Head of caudate nucleus (tissue), 42 donors: ENCODE data around the gene GPR183.
A peak's percentile ranks its signal among the peaks of the same experiment; 100 is the strongest.

Source experiments
- DNase-seq, 42 donors: peaks; one replicate each; pipeline versions ENCODE4 v3.0.0 to v3.0.0-alpha.2; 2020 to 2021; ENCODE audit warnings: mixed read lengths in 7 of 42
- intact Hi-C: fragments of 100-400 bp; cut with DNase I; formaldehyde crosslinking; loops from one replicate; pipeline ENCODE4 v1.15.0; 2022

GPR183 gene, protein sequence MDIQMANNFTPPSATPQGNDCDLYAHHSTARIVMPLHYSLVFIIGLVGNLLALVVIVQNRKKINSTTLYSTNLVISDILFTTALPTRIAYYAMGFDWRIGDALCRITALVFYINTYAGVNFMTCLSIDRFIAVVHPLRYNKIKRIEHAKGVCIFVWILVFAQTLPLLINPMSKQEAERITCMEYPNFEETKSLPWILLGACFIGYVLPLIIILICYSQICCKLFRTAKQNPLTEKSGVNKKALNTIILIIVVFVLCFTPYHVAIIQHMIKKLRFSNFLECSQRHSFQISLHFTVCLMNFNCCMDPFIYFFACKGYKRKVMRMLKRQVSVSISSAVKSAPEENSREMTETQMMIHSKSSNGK

DNA sequence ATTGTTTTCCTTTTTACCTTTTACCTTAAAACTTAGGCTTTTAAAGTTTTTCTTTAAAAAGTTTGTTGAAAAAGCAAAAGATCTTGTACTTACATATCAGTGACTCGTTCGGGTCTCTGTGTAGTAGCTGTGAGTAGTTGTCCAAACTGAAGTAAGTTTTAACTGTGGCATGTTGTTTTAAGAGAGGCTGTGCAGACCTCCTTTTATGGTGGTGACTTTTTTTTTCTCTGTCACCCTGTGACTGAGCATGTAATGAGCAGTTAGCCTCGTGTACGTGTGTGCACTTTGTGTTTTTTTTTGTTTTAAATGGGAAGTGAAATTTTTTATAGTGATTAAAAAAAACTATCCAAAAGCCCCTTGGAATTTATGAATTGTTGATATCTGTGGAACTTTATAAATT lies at the start of gene GPR183:
TSS of gene GPR183 (minus strand) at position 153 of the 400 bp plus-strand sequence. CDS start 11,254 bp downstream, outside the sequence.
- no peak for DNase-seq
- intact Hi-C loops: no loop called here

DNA sequence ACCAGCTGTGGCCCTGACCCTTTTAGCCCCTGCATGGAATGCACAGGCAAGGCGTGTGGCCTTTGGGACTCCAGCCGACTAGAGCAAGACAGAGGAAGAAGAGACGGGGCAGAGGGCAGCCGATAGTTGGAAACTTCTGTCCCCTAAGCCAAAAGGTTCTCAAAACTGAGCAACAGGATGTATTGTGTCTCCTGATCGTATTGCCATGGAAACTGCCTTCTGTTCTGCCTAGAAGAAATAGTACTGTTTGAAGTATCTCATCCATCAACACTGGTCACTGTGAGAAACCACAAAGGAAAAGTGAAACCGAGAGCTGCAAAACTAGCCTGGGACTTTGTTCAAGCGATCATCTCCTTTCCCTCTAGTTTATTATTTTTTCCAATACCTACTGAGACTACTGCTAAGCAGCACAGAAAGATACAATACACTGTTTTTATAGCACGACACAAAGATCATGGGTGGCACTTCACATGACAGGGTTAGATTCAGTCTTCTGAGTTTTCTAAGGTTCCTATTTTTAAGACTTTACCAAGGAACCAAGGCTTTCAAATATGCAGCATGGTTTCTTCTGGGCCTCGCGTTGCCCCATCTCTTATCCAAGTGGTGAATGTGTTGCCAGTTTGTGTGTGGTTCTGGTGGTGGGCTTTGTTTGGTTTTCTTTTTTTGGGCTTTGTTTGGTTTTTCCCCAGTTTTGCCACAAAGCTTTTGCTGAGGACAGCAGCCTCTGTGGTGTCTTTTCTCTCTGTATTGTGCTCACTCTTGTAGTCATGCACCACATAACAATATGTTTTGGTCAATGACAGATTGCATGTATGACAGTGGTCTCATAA lies 49.3 kb upstream of the GPR183 start:
- DNase-seq: peak in 1 of 42 donors; percentile 28

GRCh38 chr13:99356012-99356261 lies 48.7 kb upstream of the GPR183 start:
- intact Hi-C loops: no loop called here
- no peak for DNase-seq

More for the DNA sequence above, 49.3 kb upstream of the GPR183 start:
- intact Hi-C loops: no loop called here

DNA sequence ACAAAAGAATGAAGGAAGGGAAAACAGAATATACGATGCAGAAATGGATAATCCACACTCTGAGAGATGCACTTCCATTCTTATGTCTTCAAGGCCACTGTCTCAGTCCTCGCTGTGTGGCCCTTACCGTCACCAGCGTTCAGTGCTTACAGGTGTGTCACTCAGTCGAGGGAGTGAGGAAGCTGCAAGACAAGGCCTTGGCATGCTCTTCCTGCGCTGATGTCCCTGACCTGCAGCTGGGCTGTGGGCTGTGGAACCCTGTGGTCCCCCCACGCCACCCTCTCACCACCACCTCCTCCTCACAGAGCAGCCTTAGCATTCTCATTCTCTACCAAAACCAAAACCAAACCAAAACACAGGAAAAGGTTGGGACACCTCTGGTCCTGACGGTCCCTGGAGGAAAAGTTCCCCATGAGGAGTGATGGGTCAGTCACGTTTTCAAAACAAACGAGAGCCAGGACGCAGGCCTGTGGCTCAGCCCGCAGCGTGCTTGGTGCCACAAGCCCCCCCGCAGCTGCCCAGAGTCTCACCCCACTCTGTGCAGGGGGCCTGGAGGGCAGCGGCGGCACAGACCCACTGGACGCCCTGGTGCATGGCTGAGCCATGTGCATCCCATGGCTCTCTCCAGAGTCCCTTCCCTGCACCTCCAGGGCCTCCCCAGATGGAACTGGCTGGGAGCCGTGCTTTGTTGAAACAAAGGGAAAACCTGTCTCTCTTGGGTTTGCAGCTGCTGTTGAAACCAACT lies 48.2 kb upstream of the GPR183 start:
- DNase-seq: no peak
- intact Hi-C loops: no loop called here

- intact Hi-C loops: no loop called here
- no peak for DNase-seq
Observed at GRCh38 chr13:99354371-99354951, 47.3 kb upstream of the GPR183 start.

DNA sequence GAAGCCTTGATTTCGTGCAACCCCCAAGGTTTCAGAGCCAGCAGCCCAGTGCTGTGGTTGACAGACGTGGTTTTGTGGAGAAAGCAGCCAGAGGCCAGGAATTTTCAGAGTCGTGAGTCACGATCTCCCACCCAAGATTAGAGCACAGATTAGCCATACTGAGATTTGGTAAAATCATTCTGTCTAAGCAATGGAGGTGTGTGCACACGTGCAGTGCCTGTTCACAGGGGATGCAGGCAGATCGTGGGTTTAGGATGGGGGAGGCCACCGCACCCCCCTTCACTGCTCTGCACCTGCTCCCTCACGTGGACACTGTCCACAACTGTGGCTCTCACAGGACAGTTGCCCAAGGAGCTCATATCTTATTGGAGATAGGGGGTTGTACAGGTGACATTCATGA lies 46.6 kb upstream of the GPR183 start:
- intact Hi-C loops: no loop called here
- DNase-seq: no peak

GRCh38 chr13:99353246-99353600 lies 46.0 kb upstream of the GPR183 start:
- intact Hi-C loops: no loop called here
- no peak for DNase-seq

- intact Hi-C loops: no loop called here
- no peak for DNase-seq
Observed at GRCh38 chr13:99352351-99353245, 45.4 kb upstream of the GPR183 start.

DNA sequence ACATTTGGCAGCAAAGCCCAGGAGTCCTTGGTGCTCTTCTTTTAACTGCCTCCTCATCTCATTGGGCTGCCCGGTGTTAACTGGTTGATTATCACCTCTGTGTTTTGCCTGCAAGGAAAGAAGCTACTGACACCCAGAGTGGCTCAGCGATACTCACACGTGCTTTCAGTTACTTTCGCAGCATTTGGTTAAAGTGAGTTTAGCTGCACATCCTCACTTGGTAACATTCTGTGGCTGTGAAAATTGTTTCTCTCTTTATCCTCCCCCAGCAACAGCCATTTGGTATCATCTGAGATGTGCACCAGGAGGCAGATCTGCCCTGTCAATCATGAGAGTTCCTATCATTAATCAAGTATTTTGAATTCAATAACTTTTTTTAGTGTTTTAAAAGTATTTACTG lies 44.6 kb upstream of the GPR183 start:
- no peak for DNase-seq

GRCh38 chr13:99350191-99350590 lies 43.0 kb upstream of the GPR183 start:
- intact Hi-C loops: no loop called here

More for the DNA sequence above, 44.6 kb upstream of the GPR183 start:
- intact Hi-C loops: no loop called here

GRCh38 chr13:99347911-99348451 lies 40.8 kb upstream of the GPR183 start:
- DNase-seq: peak in 1 of 42 donors; percentile 20
- intact Hi-C loops: no loop called here

More at GRCh38 chr13:99350191-99350590, 43.0 kb upstream of the GPR183 start:
- DNase-seq: no peak

DNA sequence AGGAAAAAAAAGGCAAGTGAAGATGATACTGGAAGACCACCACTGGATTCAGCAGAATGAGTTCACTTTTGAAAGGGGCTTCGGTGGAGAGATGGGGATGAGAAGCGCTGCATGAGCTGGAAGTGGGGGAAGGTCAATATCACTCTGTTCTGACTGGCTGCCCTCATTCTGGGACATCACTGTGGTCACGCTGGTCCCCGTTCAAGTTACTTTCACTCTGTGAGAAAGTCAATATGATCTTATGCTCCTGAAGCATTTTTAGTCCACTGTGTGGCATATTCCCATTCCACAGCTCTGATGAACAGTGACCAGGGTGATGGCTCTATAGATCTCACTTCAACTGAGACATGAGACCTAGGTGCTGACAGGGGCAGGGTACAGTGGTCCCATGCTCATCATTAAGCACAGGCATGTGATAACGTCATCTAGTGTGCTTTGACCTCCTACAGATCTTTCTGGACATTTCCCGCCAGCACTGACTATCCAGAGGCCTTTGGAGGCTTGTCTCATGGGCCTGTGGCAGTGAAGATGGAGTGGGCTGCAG lies 40.2 kb upstream of the GPR183 start:
- intact Hi-C loops: no loop called here
- DNase-seq: no peak

GRCh38 chr13:99346335-99347042 lies 39.3 kb upstream of the GPR183 start:
- intact Hi-C loops: no loop called here
- no peak for DNase-seq

- intact Hi-C loops: no loop called here
- DNase-seq: no peak
Observed at GRCh38 chr13:99345345-99345744, 38.1 kb upstream of the GPR183 start.

DNA sequence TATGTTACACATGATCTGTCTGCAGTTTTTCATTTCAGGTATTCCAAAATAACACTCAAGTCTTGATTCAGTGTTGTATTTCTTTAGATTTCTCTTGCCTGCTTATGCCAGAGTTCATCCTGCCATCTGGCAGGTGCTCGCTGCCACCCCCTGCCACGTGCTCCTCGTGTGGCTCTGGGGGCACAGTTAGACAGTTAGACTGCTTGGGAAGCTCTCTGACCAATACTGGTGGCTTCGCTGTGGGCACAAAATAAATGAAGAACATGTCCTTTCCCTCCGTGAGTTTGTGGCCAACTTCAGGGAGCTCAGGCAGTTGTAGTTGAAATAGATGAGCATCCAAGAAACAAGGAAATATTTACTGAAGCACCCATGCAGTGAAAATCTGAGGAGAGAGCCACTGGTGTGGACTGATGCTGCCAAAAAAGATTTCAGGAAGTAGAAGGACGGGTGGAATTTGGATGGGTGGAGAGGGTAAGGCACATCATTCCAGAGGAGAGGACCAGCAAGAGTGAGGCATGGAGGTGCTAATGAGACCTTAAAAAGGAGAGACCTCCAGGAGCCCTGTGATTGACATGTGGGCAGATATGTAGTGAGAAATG lies 37.5 kb upstream of the GPR183 start:
- intact Hi-C loops: no loop called here
- DNase-seq: no peak

DNA sequence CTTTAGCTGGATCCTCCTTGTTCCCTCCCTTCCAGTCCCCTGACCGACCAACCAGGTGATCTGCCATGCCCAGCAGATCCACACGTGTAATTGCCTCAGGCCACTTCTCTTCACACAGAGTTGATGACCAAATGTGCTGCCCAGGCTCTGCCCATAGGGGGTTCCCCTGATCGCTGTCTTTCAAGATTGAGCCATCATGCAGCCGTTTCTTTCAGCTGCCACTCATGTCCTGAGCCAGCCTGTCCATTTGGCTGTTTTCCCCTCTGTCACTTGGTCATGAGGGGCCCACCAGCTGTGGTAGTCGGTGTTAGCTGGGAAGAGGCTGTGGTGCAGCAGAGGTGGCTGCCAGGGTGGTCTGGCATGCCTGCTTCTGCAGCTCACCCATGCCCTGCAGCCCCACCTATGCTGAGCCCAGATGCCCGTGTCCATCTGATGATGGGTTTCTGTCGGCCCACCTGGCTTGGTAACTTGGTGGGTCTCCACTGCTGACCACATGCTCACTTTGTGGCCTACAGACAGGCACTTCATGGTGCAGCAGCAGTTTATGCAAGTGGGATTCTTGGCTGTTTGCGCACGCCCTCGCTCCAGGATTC lies 35.6 kb upstream of the GPR183 start:
- intact Hi-C loops: no loop called here
- peak in 1 of 42 donors; percentile 33 for DNase-seq
